Upper lobe of left lung (tissue), 6 donors: ENCODE results near the gene DDX11. TPM values are rescaled to one million over a fixed set of nuclear protein-coding genes. Genes with fewer than 3 reads are reported as not detected.
"Not testable (repeated sequence)": the region's sequence is repeated elsewhere in the genome, so short reads cannot be mapped to it uniquely, and the experiment has no call there.

Experiments
- ATAC-seq, 2 donors: fragments of 200-7000 bp; cut with Tn5 transposase; one replicate each; pipeline ENCODE4 v1.9.1; 2022; ENCODE audit warnings: mild to moderate bottlenecking in 2 of 2, moderate library complexity in 2 of 2; ENCODE audit not compliant: low FRiP score in 2 of 2
- DNase-seq, 2 donors: peaks; one replicate each; pipeline ENCODE4 v3.0.0-alpha.2; 2019 to 2020
- H3K27ac ChIP-seq, 4 donors: fragments of 200-600 bp; sonication (generic); one replicate each; pipeline ENCODE4 v1.5.1; 2016 to 2019
- H3K27me3 ChIP-seq, 4 donors: fragments of 200-600 bp; sonication (generic); one replicate each; pipeline ENCODE4 v1.5.1; 2017 to 2019
- H3K36me3 ChIP-seq, 4 donors: fragments of 200-600 bp; sonication (generic); one replicate each; pipeline ENCODE4 v1.5.1; 2016 to 2019
- H3K4me1 ChIP-seq, 4 donors: fragments of 200-600 bp; sonication (generic); one replicate each; pipeline ENCODE4 v1.5.1; 2018 to 2019
- H3K4me3 ChIP-seq, 4 donors: fragments of 200-600 bp; sonication (generic); one replicate each; pipeline ENCODE4 v1.5.1; 2017 to 2019; ENCODE audit warnings: mild to moderate bottlenecking in 2 of 4, moderate library complexity in 1 of 4
- H3K9me3 ChIP-seq, 4 donors: fragments of 200-600 bp; sonication (generic); one replicate each; pipeline ENCODE4 v1.5.1; 2018 to 2019
- CTCF ChIP-seq, 6 experiments: fragments of 450-650 bp in 4 of 6; fragments of 200-600 bp in 2 of 6; sonication (generic) in 2 of 6; IDR thresholded peaks; one replicate each; pipeline ENCODE4 v1.5.1; 2016 to 2019; ENCODE audit warnings: antibody characterized with exemption in 6 of 6
- EP300 ChIP-seq, 4 donors: sonication (generic); formaldehyde crosslinking; IDR thresholded peaks; one replicate each; pipeline ENCODE4 v1.5.1; 2017; ENCODE audit warnings: antibody characterized with exemption in 4 of 4, control low read depth in 2 of 4
- POLR2A ChIP-seq, 4 donors: fragments of 450-650 bp; IDR thresholded peaks; one replicate each; pipeline ENCODE4 v1.5.1; 2016 to 2017; ENCODE audit warnings: antibody characterized with exemption in 4 of 4, mild to moderate bottlenecking in 2 of 4
- POLR2AphosphoS5 ChIP-seq, 2 donors: sonication (generic); formaldehyde crosslinking; IDR thresholded peaks; one replicate each; pipeline ENCODE4 v1.5.1; 2017; ENCODE audit warnings: antibody characterized with exemption in 2 of 2
- WGBS, 2 donors: methylation state at CpG; one replicate each; pipeline ENCODE4 v1.1.5; 2017 to 2018; 5-methylcytosine and 5-hydroxymethylcytosine counted together
- total RNA-seq, 6 donors: library from RNA; depleted of rRNA in 4 of 6; stranded (reverse); fragments of >200 nt in 4 of 6; gene quantifications; one replicate each; pipeline versions ENCODE4 v1.1.0 to v1.2.1, GENCODE V29; 2016 to 2021
- donor health status: DM: no; HTN: no; CAD: no; lungs with moderate emphysema.
- donor health status: DM: no; HTN: yes; CAD: no; lungs with severe emphysema.

The DDX11 gene
- total RNA-seq, 6 donors from 2014 or later = 13.9 to 117 (median 23.0) TPM

DNA sequence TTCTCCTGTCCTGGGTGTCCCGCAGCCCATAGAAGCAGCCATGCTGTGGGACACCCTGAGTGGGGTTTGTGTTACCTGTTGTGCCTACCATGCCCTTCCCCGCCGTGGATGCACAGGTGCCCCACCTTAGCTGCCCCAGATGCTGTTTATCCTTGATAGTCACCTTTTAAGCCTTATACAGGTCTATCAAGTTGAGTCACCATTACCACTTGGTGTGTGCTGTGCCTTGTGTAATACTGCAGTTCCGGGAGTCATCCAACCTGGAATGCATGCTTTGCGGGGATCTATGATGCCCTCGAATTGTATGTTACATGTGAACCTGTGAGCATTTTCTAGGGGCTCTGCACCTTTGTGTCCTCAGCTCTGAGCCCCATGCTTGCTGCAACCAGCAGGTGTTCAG, 7.6 kb downstream of the DDX11 start:
- DNase-seq, H3K27me3 ChIP-seq, ATAC-seq: not testable (repeated sequence)

GRCh38 chr12:31084241-31084640, 10.6 kb downstream of the DDX11 start:
- not testable (repeated sequence) for H3K27me3 ChIP-seq, ATAC-seq, H3K9me3 ChIP-seq, H3K4me1 ChIP-seq, H3K27ac ChIP-seq, H3K4me3 ChIP-seq
- H3K36me3 ChIP-seq = peaks cover 0 to 27% (median 11%) of the 10 kb centered on the region in 4 donors
- WGBS, 2 donors = 97 to 98% methylated on average over 7 to 13 of the region's 13 CpGs
- DNase-seq = peak in 1 of 2 donors; percentile 63

More for the DNA sequence above, 7.6 kb downstream of the DDX11 start:
- not testable (repeated sequence) for H3K27ac ChIP-seq, H3K4me1 ChIP-seq, H3K4me3 ChIP-seq, H3K9me3 ChIP-seq
- 91 to 100% methylated on average over 3 to 6 of the region's 6 CpGs for WGBS, 2 donors
- H3K36me3 ChIP-seq = peaks cover 0 to 20% (median 8%) of the 10 kb centered on the region in 4 donors

GRCh38 chr12:31086032-31086431, 12.4 kb downstream of the DDX11 start:
- not testable (repeated sequence) for H3K4me3 ChIP-seq, H3K27ac ChIP-seq, H3K9me3 ChIP-seq, DNase-seq, H3K27me3 ChIP-seq, ATAC-seq, H3K4me1 ChIP-seq
- 95 to 96% methylated on average over 5 to 9 of the region's 11 CpGs for WGBS, 2 donors
- H3K36me3 ChIP-seq = peaks cover 0 to 32% (median 15%) of the 10 kb centered on the region in 4 donors

DNA sequence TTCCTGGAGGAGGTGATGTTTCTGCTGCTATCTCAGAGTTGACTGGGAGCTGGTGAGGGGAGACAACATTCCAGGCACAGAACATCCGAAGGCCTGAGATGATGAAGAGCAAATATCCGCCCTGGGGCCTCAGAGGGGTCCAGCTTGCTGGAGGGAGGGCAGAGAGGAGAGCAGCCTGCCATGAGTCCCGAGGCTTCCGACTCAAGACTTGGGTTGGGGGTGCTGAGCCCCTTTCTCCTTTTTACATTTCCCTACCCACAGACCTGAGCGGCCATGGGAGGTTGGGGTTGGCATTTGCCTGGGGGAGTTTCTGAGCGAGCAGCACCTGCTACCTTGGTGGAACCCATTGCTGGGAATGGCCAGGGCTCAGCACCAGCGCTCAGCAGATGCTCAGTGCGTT, 13.8 kb downstream of the DDX11 start:
- H3K27me3 ChIP-seq, H3K4me3 ChIP-seq, ATAC-seq, H3K9me3 ChIP-seq, H3K27ac ChIP-seq, DNase-seq, H3K4me1 ChIP-seq: not testable (repeated sequence)
- peaks cover 0 to 35% (median 18%) of the 10 kb centered on the region in 4 donors for H3K36me3 ChIP-seq
- WGBS, 2 donors = 94 to 95% methylated on average over 4 to 8 of the region's 8 CpGs

GRCh38 chr12:31087956-31088355, 14.3 kb downstream of the DDX11 start:
- ATAC-seq, H3K27me3 ChIP-seq, H3K4me3 ChIP-seq, H3K9me3 ChIP-seq, H3K27ac ChIP-seq, H3K4me1 ChIP-seq, DNase-seq: not testable (repeated sequence)
- H3K36me3 ChIP-seq = peaks cover 0 to 36% (median 18%) of the 10 kb centered on the region in 4 donors
- WGBS, 2 donors = 100% methylated on average over 1 of the region's 2 CpGs

DNA sequence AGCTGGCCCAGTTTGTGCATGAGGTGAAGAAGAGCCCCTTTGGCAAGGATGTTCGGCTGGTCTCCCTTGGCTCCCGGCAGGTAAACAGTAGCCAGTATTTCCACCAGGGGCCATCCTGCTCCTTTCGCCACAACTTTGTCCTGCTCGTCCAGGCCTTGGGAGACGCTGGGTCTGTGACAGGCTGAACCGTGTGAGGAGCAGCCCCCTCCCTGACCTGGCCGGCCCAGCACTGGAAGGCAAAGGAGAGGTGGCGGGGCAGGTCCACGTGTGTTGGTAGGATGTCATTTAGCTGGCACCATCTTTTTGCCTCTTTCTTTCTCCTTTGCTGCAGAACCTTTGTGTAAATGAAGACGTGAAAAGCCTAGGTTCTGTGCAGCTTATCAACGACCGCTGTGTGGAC, 15.4 kb downstream of the DDX11 start:
- 91 to 92% methylated on average over 12 of the region's 12 CpGs for WGBS, 2 donors
- no peaks in the 10 kb centered on the region for H3K27me3 ChIP-seq
- TF ChIP-seq POLR2A (IDR thresholded peaks at IDR 0.05) (no peak), POLR2AphosphoS5 (IDR thresholded peaks at IDR 0.05) (no peak), EP300 (IDR thresholded peaks at IDR 0.05) (no peak), CTCF (IDR thresholded peaks at IDR 0.05) (no peak)
- DNase-seq = no peak
- H3K4me3 ChIP-seq = no peak overlapping the region
- H3K36me3 ChIP-seq = peaks cover 0 to 33% (median 17%) of the 10 kb centered on the region in 4 donors
- H3K27ac ChIP-seq = no peak overlapping the region
- H3K9me3 ChIP-seq = no peaks in the 10 kb centered on the region
- ATAC-seq = no peak
- H3K4me1 ChIP-seq = no peaks in the 10 kb centered on the region

GRCh38 chr12:31091629-31092028, 18.0 kb downstream of the DDX11 start:
- H3K4me1 ChIP-seq, H3K9me3 ChIP-seq, H3K27ac ChIP-seq, H3K4me3 ChIP-seq, H3K27me3 ChIP-seq: not testable (repeated sequence)
- peaks cover 0 to 27% (median 13%) of the 10 kb centered on the region in 4 donors for H3K36me3 ChIP-seq
- DNase-seq (peak in 1 of 2 donors; percentile 83), ATAC-seq (peak in 1 of 2 donors; percentile 4)
- 93 to 98% methylated on average over 8 of the region's 19 CpGs for WGBS, 2 donors

DNA sequence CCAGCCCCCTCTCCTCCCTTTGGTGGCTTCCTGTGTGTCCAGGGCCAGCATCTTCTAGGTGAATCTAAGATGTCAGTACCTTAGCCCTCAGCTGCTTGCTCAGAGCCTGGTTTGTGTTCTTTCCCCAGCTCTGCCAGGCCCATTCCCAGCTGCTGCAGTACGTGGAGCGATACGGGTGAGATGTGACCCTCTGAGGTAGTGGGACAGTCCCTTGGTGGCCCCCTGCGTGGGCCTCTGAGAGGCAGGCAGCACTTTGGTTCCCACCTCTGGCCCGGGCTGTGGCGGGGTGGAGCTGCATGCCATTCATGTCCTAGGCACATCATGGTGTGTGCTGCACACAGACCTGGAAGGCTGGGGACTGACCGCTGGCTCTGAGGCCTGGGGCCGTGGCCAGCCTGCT, 19.1 kb downstream of the DDX11 start:
- H3K4me3 ChIP-seq, H3K27me3 ChIP-seq, H3K4me1 ChIP-seq, DNase-seq, ATAC-seq, H3K27ac ChIP-seq, H3K9me3 ChIP-seq: not testable (repeated sequence)
- WGBS, 2 donors = 100% methylated on average over 1 of the region's 8 CpGs; no CpG with 5 or more reads in 1 of the 2 donors
- peaks cover 0 to 30% (median 15%) of the 10 kb centered on the region in 4 donors for H3K36me3 ChIP-seq

GRCh38 chr12:31095080-31095860, 21.6 kb downstream of the DDX11 start:
- H3K4me1 ChIP-seq, ATAC-seq, DNase-seq, H3K4me3 ChIP-seq, H3K27me3 ChIP-seq, H3K9me3 ChIP-seq, H3K27ac ChIP-seq: not testable (repeated sequence)
- H3K36me3 ChIP-seq = peaks cover 0 to 23% (median 6%) of the 10 kb centered on the region in 4 donors
- 89 to 93% methylated on average over 11 to 20 of the region's 21 CpGs for WGBS, 2 donors

DNA sequence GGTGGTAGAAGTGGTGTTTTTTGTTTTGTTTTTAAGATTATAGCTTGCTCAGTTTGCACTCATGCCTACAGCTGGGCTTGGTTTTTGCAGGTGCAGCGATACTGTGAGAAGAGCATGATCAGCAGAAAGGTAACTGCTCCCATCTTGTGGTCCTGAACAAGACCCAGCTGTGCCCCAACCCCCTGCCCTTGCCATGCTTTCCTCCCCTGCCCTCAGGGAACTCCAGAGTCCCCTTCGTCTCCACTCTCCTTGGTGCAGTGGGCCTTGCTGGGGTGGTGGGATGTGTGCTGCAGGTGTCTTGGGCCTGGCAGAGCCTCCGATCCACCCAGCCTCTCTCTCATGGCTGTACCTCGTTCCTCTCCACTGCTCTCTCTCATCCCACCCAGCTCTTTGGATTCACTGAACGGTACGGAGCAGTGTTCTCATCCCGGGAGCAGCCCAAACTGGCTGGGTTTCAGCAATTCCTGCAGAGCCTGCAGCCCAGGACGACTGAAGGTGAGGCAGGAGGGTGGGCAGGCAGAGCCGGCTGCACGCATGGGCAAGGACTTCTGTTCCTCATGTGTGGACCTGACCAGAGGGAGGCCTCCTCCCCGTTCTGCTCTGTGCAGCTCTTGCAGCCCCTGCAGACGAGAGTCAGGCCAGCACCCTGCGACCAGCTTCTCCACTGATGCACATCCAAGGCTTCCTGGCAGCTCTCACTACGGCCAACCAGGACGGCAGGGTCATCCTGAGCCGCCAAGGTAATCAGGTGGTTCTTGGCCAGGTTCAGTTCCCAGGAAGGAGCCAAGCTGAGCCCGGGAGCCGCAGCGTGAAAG, 22.8 kb downstream of the DDX11 start:
- ATAC-seq, H3K9me3 ChIP-seq, H3K27ac ChIP-seq, H3K27me3 ChIP-seq, H3K4me3 ChIP-seq, H3K4me1 ChIP-seq: not testable (repeated sequence)
- H3K36me3 ChIP-seq = peaks cover 0 to 19% (median 8%) of the 10 kb centered on the region in 4 donors
- 94 to 96% methylated on average over 10 to 15 of the region's 19 CpGs for WGBS, 2 donors
- peak in 1 of 2 donors; percentile 45 for DNase-seq

- 91 to 100% methylated on average over 2 to 5 of the region's 8 CpGs for WGBS, 2 donors
Measured at GRCh38 chr12:31097819-31098218, 24.2 kb downstream of the DDX11 start.

More at GRCh38 chr12:31097819-31098218, 24.2 kb downstream of the DDX11 start:
- not testable (repeated sequence) for DNase-seq, H3K9me3 ChIP-seq, H3K27ac ChIP-seq, ATAC-seq, H3K27me3 ChIP-seq, H3K4me3 ChIP-seq, H3K4me1 ChIP-seq
- H3K36me3 ChIP-seq = peaks cover 0 to 19% (median 8%) of the 10 kb centered on the region in 4 donors
